Activated T-cell treated with anti-CD3 and anti-CD28 coated beads, Interleukin-2, amount 50 U/mL, for 4 hours (primary cell): ENCODE measurements around the gene ASIC2. TPM values are rescaled to one million over a fixed set of nuclear protein-coding genes. Genes with fewer than 3 reads are reported as not detected.
"Not testable (repeated sequence)": the region's sequence is repeated elsewhere in the genome, so short reads cannot be mapped to it uniquely, and the experiment has no call there.

ENCODE experiments used
- ATAC-seq, 2 donors: fragments of 200-7000 bp; cut with Tn5 transposase; one replicate each; pipeline ENCODE4 v1.10.0; 2021
- DNase-seq: peaks from one replicate; pipeline ENCODE4 v3.0.0-alpha.2; 2020
- H3K27me3 Mint-ChIP-seq: one replicate; pipeline ENCODE4 v1.8.0; 2021; ENCODE audit warnings: low read depth, mixed read lengths
- H3K36me3 Mint-ChIP-seq: one replicate; pipeline ENCODE4 v1.8.0; 2022; ENCODE audit warnings: mixed read lengths; ENCODE audit not compliant: insufficient read depth
- H3K4me1 Mint-ChIP-seq: one replicate; pipeline ENCODE4 v1.8.0; 2021; ENCODE audit warnings: low read depth, mixed read lengths
- H3K4me3 Mint-ChIP-seq: one replicate; pipeline ENCODE4 v1.8.0; 2021; ENCODE audit warnings: mild to moderate bottlenecking, moderate library complexity, mixed read lengths
- H3K9me3 Mint-ChIP-seq: one replicate; pipeline ENCODE4 v1.8.0; 2021; ENCODE audit warnings: mixed read lengths
- total RNA-seq, 3 donors: library from RNA; stranded (reverse); gene quantifications; one replicate each; pipeline ENCODE4 v1.2.1, GENCODE V29; 2021

ASIC2 gene
- total RNA-seq, 3 donors from 2014 or later = not detected

GRCh38 chr17:32980230-32980629 lies 312.9 kb downstream of the ASIC2 start:
- Mint-ChIP-seq H3K27me3 (peaks cover 21% of the 10 kb centered on the region), H3K36me3 (no peaks in the 10 kb centered on the region), H3K4me1 (no peaks in the 10 kb centered on the region), H3K9me3 (peaks cover 6% of the 10 kb centered on the region), H3K4me3 (no peak overlapping the region)
- ATAC-seq (no peak), DNase-seq (no peak)

DNA sequence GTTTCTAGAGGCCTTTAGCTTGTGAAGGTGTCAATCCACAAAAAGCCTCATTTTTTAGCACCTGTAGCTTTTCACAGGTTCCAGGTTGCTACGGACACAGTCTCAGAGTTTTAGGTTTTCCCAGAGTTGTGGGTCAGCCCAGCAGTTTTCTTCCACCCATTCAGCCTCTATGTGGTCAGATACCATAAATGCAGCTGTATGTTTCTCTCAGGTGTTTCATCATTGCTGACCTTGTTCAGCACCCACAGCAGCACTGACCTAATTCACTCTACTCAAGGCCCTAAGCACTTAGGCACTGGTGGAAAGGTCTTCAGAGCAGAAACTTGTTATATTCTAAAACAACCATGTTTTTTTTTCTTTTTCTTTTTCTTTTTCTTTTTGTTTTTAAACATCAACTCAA lies 316.5 kb downstream of the ASIC2 start:
- H3K27me3 Mint-ChIP-seq = peaks cover 2% of the 10 kb centered on the region
- no peaks in the 10 kb centered on the region for H3K9me3 Mint-ChIP-seq
- H3K4me3 Mint-ChIP-seq = no peak overlapping the region
- no peak for ATAC-seq
- DNase-seq = no peak
- no peaks in the 10 kb centered on the region for H3K36me3 Mint-ChIP-seq
- no peaks in the 10 kb centered on the region for H3K4me1 Mint-ChIP-seq

DNA sequence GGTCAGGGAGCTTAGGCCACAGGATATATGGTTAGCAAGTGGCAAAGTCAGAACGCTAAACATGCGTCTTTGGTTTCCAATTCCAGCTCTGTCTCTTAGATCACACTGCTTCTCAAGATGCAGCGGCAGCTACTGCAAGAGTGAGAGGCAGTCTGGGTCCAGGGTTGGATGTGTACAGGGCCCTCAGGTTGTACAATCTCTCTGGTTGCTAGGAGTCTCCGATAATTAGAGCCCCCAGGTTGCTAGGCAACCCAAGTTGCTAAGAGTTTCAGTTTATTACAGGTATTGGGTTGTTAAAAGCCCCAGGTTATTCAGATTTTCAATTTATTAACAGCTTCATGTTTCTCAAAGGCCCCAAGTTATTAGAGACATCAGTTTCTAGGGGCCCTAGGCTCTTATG lies 317.0 kb downstream of the ASIC2 start:
- Mint-ChIP-seq H3K27me3 (peaks cover 2% of the 10 kb centered on the region), H3K9me3 (no peaks in the 10 kb centered on the region), H3K4me3 (no peak overlapping the region), H3K4me1 (peaks cover 3% of the 10 kb centered on the region), H3K36me3 (no peaks in the 10 kb centered on the region)
- ATAC-seq (no peak), DNase-seq (no peak)

- no peak overlapping the region for H3K4me3 Mint-ChIP-seq
- DNase-seq = no peak
- ATAC-seq = peak; percentile 70 to 73
These were observed 321.9 kb downstream of the ASIC2 start for GRCh38 chr17:32971171-32971570.

DNA sequence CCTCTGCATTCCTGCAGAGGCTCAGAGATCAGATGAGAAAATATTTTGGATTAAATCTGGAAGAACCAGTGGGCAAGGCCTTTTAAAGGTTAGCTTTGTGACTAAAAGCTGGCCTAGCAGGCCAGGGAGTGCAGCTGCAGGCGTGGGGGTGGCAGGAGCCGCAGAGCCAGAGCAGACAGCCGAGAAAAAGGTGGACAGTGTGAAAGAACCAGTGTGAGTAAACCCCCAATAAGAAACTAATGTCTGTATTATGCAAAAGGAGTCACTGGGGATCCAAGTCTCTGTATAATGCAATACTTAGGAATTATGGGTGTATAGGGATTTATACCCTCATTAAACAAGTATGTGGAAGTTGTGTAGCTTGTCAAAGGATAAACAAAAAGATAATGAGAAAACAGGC lies 322.8 kb downstream of the ASIC2 start:
- Mint-ChIP-seq H3K4me1 (peaks cover 10% of the 10 kb centered on the region), H3K4me3 (no peak overlapping the region), H3K9me3 (no peaks in the 10 kb centered on the region), H3K36me3 (no peaks in the 10 kb centered on the region), H3K27me3 (peaks cover 8% of the 10 kb centered on the region)
- no peak for DNase-seq
- no peak for ATAC-seq

More at GRCh38 chr17:32971171-32971570, 321.9 kb downstream of the ASIC2 start:
- Mint-ChIP-seq H3K36me3 (no peaks in the 10 kb centered on the region), H3K9me3 (no peaks in the 10 kb centered on the region), H3K27me3 (peaks cover 4% of the 10 kb centered on the region), H3K4me1 (peaks cover 10% of the 10 kb centered on the region)

- H3K36me3 Mint-ChIP-seq, H3K4me3 Mint-ChIP-seq, H3K4me1 Mint-ChIP-seq, H3K9me3 Mint-ChIP-seq, ATAC-seq, DNase-seq: not testable (repeated sequence)
- peaks cover 16% of the 10 kb centered on the region for H3K27me3 Mint-ChIP-seq
These were observed 323.9 kb downstream of the ASIC2 start for GRCh38 chr17:32969231-32969630.

DNA sequence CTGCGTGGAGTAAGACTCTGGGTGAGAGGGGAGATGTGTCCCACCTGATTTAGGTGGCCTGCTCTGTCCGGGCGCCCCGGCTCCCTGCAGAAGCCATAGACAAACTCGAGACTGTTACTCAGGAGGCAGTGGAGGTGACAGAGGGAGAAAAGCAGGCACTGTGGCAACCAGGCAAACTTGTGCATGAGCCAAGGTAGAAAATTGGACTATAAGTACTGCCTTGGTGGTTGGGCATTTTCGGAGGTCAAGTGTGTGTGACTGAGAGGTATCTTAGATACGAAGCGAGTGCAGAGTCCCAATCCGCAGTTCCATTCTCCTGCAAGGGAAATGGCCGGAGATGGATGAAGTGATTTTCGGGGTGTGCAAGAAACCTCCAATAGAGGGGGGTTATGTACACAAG lies 328.6 kb downstream of the ASIC2 start:
- H3K36me3 Mint-ChIP-seq = no peaks in the 10 kb centered on the region
- no peaks in the 10 kb centered on the region for H3K4me1 Mint-ChIP-seq
- H3K9me3 Mint-ChIP-seq = no peaks in the 10 kb centered on the region
- H3K27me3 Mint-ChIP-seq = peaks cover 35% of the 10 kb centered on the region
- DNase-seq (no peak), ATAC-seq (no peak)
- no peak overlapping the region for H3K4me3 Mint-ChIP-seq
